SK-N-SH (cell line): ENCODE measurements around the gene ZNF106. TPM values are rescaled to one million over a fixed set of nuclear protein-coding genes. Genes with fewer than 3 reads are reported as not detected.

Experiments used
- CTCF ChIA-PET: fragments of 300-600, 350-600 bp; formaldehyde crosslinking; extraction: SDS; loops from one replicate; lab custom pipeline; 2021; lab: Yijun Ruan, JAX
- POLR2A ChIA-PET: fragments of 350-600 bp; sonication (Branson Sonifier 250); formaldehyde crosslinking; extraction: SDS; loops from one replicate; lab custom pipeline; 2020; ENCODE audit warnings: antibody characterized with exemption, inconsistent platforms; lab: Yijun Ruan, JAX
- DNase-seq: peaks from one replicate; pipeline ENCODE4 v3.0.0; 2012
- H2AFZ ChIP-seq: fragments of 200-600 bp; sonication (generic); 2 replicates; pipeline ENCODE4 v1.8.1; 2016; ENCODE audit warnings: antibody characterized with exemption, mild to moderate bottlenecking, low read depth
- H3F3A ChIP-seq: fragments of 200-600 bp; sonication (generic); replicated peaks from 2 replicates; pipeline ENCODE3; 2016; ENCODE audit warnings: antibody characterized with exemption, mild to moderate bottlenecking; ENCODE audit not compliant: insufficient read depth
- H3K27ac ChIP-seq, 2 experiments: fragments of 200-500 bp in 1 of 2; fragments of 200-600 bp in 1 of 2; sonication (Bioruptor generic) in 1 of 2; sonication (generic), shearing (Covaris generic) in 1 of 2; 2 replicates each; pipeline versions ENCODE4 v1.5.1 to v1.6.1; 2014 to 2016; ENCODE audit warnings: low read depth in 2 of 2, inconsistent platforms in 1 of 2, low read length in 1 of 2, mild to moderate bottlenecking in 1 of 2, mixed read lengths in 1 of 2
- H3K27me3 ChIP-seq: fragments of 200-600 bp; sonication (generic), shearing (Covaris generic); 2 replicates; pipeline ENCODE4 v1.6.1; 2016; ENCODE audit warnings: mixed run types; ENCODE audit not compliant: insufficient read depth
- H3K36me3 ChIP-seq, 2 experiments: fragments of 200-500 bp in 1 of 2; fragments of 200-600 bp in 1 of 2; sonication (Bioruptor generic) in 1 of 2; sonication (generic) in 1 of 2; replicated peaks in 1 of 2; 2 replicates each; pipeline versions ENCODE3 to v1.5.1; 2014 to 2016; ENCODE audit warnings: low read length in 1 of 2, mild to moderate bottlenecking in 1 of 2; ENCODE audit not compliant: insufficient read depth in 2 of 2, control insufficient read depth in 1 of 2
- H3K4me1 ChIP-seq, 2 experiments: fragments of 200-500 bp in 1 of 2; fragments of 200-600 bp in 1 of 2; sonication (Bioruptor generic) in 1 of 2; sonication (generic), shearing (Covaris generic) in 1 of 2; 2 replicates each; pipeline versions ENCODE4 v1.5.1 to v1.6.1; 2014 to 2016; ENCODE audit warnings: low read depth in 1 of 2, low read length in 1 of 2, mixed run types in 1 of 2; ENCODE audit not compliant: insufficient read depth in 2 of 2, control insufficient read depth in 1 of 2
- H3K4me2 ChIP-seq: fragments of 200-600 bp; sonication (generic), shearing (Covaris generic); 2 replicates; pipeline ENCODE4 v1.6.1; 2017; ENCODE audit warnings: mixed run types
- H3K4me3 ChIP-seq, 2 experiments: fragments of 200-500 bp in 1 of 2; fragments of 200-600 bp in 1 of 2; sonication (Bioruptor generic) in 1 of 2; sonication (generic), shearing (Covaris generic) in 1 of 2; 2 replicates each; pipeline versions ENCODE4 v1.5.1 to v1.8.1; 2014 to 2016; ENCODE audit warnings: low read depth in 2 of 2, inconsistent platforms in 1 of 2, low read length in 1 of 2, mild to moderate bottlenecking in 1 of 2, mixed read lengths in 1 of 2, moderate library complexity in 1 of 2
- H3K79me2 ChIP-seq: fragments of 200-600 bp; sonication (generic); 2 replicates; pipeline ENCODE4 v1.8.1; 2017; ENCODE audit warnings: mild to moderate bottlenecking; ENCODE audit not compliant: insufficient read depth
- H3K9ac ChIP-seq: fragments of 200-600 bp; sonication (generic); 2 replicates; pipeline ENCODE4 v1.6.1; 2017; ENCODE audit warnings: mixed run types
- H3K9me2 ChIP-seq: fragments of 200-600 bp; sonication (generic); 2 replicates; pipeline ENCODE4 v1.6.1; 2017; ENCODE audit warnings: mixed run types
- H3K9me3 ChIP-seq: fragments of 200-600 bp; sonication (generic); 2 replicates; pipeline ENCODE4 v1.6.1; 2017; ENCODE audit warnings: mixed run types, mild to moderate bottlenecking, moderate library complexity
- H4K20me1 ChIP-seq: fragments of 200-600 bp; sonication (generic); 2 replicates; pipeline ENCODE4 v1.6.1; 2017; ENCODE audit warnings: mild to moderate bottlenecking, mixed run types; ENCODE audit not compliant: insufficient read depth
- ELF1 ChIP-seq: IDR thresholded peaks from 2 replicates; pipeline ENCODE4 v1.4.0; 2012
- EZH2phosphoT487 ChIP-seq: fragments of 200-600 bp; sonication (generic); IDR thresholded peaks from 2 replicates; pipeline ENCODE4 v1.6.1; 2017; ENCODE audit warnings: low read depth, mixed run types, mild to moderate bottlenecking, antibody characterized with exemption, moderate library complexity, borderline replicate concordance
- FOXJ3 ChIP-seq: sonication (generic); formaldehyde crosslinking; IDR thresholded peaks from 2 replicates; pipeline ENCODE4 v1.5.1; 2020; ENCODE audit warnings: mild to moderate bottlenecking, missing genetic modification reagents
- FOXM1 ChIP-seq: IDR thresholded peaks from 2 replicates; pipeline ENCODE4 v1.4.0; 2012; ENCODE audit warnings: low read depth, mild to moderate bottlenecking
- GABPA ChIP-seq: IDR thresholded peaks from 2 replicates; pipeline ENCODE4 v1.4.0; 2012; ENCODE audit warnings: low read depth, mild to moderate bottlenecking
- GATA2 ChIP-seq: sonication (generic); formaldehyde crosslinking; IDR thresholded peaks from 2 replicates; pipeline ENCODE4 v1.5.0; 2020; ENCODE audit warnings: mild to moderate bottlenecking, missing genetic modification reagents
- JUND ChIP-seq: IDR thresholded peaks from 2 replicates; pipeline ENCODE4 v1.4.0; 2012
- MEF2A ChIP-seq: IDR thresholded peaks from 2 replicates; pipeline ENCODE4 v1.4.0; 2012; ENCODE audit warnings: low read depth, borderline replicate concordance
- MXI1 ChIP-seq: IDR thresholded peaks from 2 replicates; pipeline ENCODE4 v1.6.1; 2012; ENCODE audit warnings: mild to moderate bottlenecking, low read depth, low read length, improper control_type of control experiment
- NFIC ChIP-seq: IDR thresholded peaks from 2 replicates; pipeline ENCODE4 v1.4.0; 2012; ENCODE audit warnings: borderline replicate concordance
- RAD21 ChIP-seq: IDR thresholded peaks from 2 replicates; pipeline ENCODE4 v1.6.1; 2012; ENCODE audit warnings: mild to moderate bottlenecking, low read length
- RCOR1 ChIP-seq: fragments of 150-350 bp; IDR thresholded peaks from 2 replicates; pipeline ENCODE4 v1.6.1; 2017; ENCODE audit warnings: antibody characterized with exemption, low read length
- RFX5 ChIP-seq: IDR thresholded peaks from 2 replicates; pipeline ENCODE4 v1.6.1; 2012; ENCODE audit warnings: mild to moderate bottlenecking, improper control_type of control experiment, low read length
- RXRA ChIP-seq: IDR thresholded peaks from 2 replicates; pipeline ENCODE4 v1.4.0; 2012; ENCODE audit warnings: low read depth, mild to moderate bottlenecking, borderline replicate concordance
- SMC3 ChIP-seq: IDR thresholded peaks from 2 replicates; pipeline ENCODE4 v1.6.1; 2012; ENCODE audit warnings: low read depth, low read length, improper control_type of control experiment
- TAF1 ChIP-seq: IDR thresholded peaks from 2 replicates; pipeline ENCODE4 v1.6.1; 2012; ENCODE audit warnings: low read depth, mild to moderate bottlenecking, low read length, moderate library complexity, borderline replicate concordance
- TCF12 ChIP-seq: IDR thresholded peaks from 2 replicates; pipeline ENCODE4 v1.4.0; 2012
- YY1 ChIP-seq: IDR thresholded peaks from 2 replicates; pipeline ENCODE4 v1.4.0; 2012; ENCODE audit warnings: low read depth, mild to moderate bottlenecking
- WGBS: methylation state at CpG from one replicate; pipeline ENCODE4 v1.1.6; 2017; ENCODE audit warnings: low lambda C conversion rate; 5-methylcytosine and 5-hydroxymethylcytosine counted together
- polyA plus RNA-seq, 3 experiments: library from polyadenylated mRNA; depleted of rRNA; stranded (reverse); fragments of >200 nt; gene quantifications; 2 replicates each; pipeline ENCODE4 v1.2.3, GENCODE V29; 2012
- TF ChIP-seq, protein P1 (sequence below): fragments of 200-600 bp; sonication (generic); IDR thresholded peaks from 2 replicates; pipeline ENCODE4 v1.6.1; 2017; ENCODE audit warnings: antibody characterized with exemption, mild to moderate bottlenecking, moderate library complexity
- TF ChIP-seq, protein P2 (sequence below): fragments of 150-350 bp; IDR thresholded peaks from 2 replicates; pipeline ENCODE4 v1.6.1; 2016; ENCODE audit warnings: mild to moderate bottlenecking, low read depth, low read length
- TF ChIP-seq, protein P3 (sequence below): fragments of 150-350 bp; IDR thresholded peaks from 2 replicates; pipeline ENCODE4 v1.6.1; 2017; ENCODE audit warnings: antibody characterized with exemption, low read length, low read depth, borderline replicate concordance
- TF ChIP-seq, protein P4 (sequence below): IDR thresholded peaks from 2 replicates; pipeline ENCODE4 v1.4.0; 2012; ENCODE audit warnings: low read depth, borderline replicate concordance

ZNF106 gene
- polyA plus RNA-seq, 1 of the 3 experiments (the other 2 are of a cell fraction) = 8.9 TPM

DNA sequence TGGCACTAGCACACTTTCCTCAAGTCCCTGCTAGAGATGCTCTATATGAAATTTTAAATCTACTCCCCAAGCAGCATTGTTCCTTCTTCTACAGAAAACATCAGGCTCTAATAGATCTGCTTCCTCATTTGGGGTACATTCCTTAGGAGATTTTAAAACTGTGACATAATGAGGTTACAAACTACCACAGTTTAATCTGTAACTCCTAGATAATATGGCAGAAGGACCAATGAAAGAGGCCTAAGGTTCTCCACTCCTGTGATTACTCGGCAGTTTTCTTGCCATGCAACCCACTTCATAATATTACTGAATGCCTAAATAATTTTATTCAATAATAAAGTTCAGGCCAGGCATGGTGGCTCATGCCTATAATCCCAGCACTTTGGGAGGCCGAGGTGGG is 16.1 kb downstream of the ZNF106 start:
- POLR2A ChIA-PET = interaction anchor here (0.6 kb wide), 1 partner anchor 267 kb away, joined by 4 read pairs; the partner anchor contains the start of gene VPS39
- Histone ChIP-seq H3K27ac (peak overlapping the region in 1 of 2 experiments; percentile 13; a peak in 1 of 4 replicates), H3K9ac (no peak overlapping the region), H3F3A (peaks cover 21% of the 10 kb centered on the region), H3K4me2 (no peak overlapping the region), H4K20me1 (no peaks in the 10 kb centered on the region), H3K27me3 (no peaks in the 10 kb centered on the region), H3K4me3 (no peak overlapping the region), H2AFZ (no peak overlapping the region), H3K36me3 (peaks cover 0 to 12% of the 10 kb centered on the region in 2 experiments), H3K9me2 (no peaks in the 10 kb centered on the region), H3K79me2 (peaks cover 50% of the 10 kb centered on the region), H3K4me1 (peaks cover 0 to 5% of the 10 kb centered on the region in 2 experiments; a peak in 1 of 4 replicates), H3K9me3 (no peaks in the 10 kb centered on the region)
- WGBS = 92% methylated on average over 2 of the region's 2 CpGs
- CTCF ChIA-PET = interaction anchor here (1.1 to 1.7 kb wide), 2 partner anchors 10 to 13 kb away, joined by 4 to 6 read pairs; no protein-coding TSS in a partner anchor
- DNase-seq = no peak
- TF ChIP-seq, protein P1, sequence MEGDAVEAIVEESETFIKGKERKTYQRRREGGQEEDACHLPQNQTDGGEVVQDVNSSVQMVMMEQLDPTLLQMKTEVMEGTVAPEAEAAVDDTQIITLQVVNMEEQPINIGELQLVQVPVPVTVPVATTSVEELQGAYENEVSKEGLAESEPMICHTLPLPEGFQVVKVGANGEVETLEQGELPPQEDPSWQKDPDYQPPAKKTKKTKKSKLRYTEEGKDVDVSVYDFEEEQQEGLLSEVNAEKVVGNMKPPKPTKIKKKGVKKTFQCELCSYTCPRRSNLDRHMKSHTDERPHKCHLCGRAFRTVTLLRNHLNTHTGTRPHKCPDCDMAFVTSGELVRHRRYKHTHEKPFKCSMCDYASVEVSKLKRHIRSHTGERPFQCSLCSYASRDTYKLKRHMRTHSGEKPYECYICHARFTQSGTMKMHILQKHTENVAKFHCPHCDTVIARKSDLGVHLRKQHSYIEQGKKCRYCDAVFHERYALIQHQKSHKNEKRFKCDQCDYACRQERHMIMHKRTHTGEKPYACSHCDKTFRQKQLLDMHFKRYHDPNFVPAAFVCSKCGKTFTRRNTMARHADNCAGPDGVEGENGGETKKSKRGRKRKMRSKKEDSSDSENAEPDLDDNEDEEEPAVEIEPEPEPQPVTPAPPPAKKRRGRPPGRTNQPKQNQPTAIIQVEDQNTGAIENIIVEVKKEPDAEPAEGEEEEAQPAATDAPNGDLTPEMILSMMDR = no peak
- no peak for TF ChIP-seq FOXM1
- TF ChIP-seq, protein P2, sequence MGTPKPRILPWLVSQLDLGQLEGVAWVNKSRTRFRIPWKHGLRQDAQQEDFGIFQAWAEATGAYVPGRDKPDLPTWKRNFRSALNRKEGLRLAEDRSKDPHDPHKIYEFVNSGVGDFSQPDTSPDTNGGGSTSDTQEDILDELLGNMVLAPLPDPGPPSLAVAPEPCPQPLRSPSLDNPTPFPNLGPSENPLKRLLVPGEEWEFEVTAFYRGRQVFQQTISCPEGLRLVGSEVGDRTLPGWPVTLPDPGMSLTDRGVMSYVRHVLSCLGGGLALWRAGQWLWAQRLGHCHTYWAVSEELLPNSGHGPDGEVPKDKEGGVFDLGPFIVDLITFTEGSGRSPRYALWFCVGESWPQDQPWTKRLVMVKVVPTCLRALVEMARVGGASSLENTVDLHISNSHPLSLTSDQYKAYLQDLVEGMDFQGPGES = no peak
- TF ChIP-seq YY1 = no peak
- no peak for TF ChIP-seq TAF1
- no peak for TF ChIP-seq NFIC
- no peak for TF ChIP-seq MEF2A
- TF ChIP-seq TCF12 = no peak
- TF ChIP-seq ELF1 = no peak
- TF ChIP-seq EZH2phosphoT487 = no peak

DNA sequence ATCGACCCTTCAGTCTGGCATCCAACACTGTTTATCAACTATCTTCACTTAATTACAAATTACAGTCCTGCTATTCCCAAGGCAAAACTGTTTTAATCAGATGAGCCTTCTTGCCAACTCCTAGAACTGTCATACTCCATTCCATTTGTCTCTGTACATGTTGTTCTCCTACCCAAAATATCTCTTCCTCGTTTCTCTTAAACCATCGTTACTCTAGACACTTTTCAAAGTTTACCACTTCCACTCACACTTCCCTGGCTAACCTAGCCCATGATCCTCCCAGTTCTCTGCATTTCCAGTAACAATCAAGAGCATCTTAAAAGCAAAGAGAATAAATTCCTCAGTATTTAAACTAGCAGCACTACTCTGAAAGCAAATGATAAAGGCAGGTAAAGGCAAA is 19.9 kb downstream of the ZNF106 start:
- Histone ChIP-seq H3K4me1 (peaks cover 0 to 5% of the 10 kb centered on the region in 2 experiments; a peak in 1 of 4 replicates), H4K20me1 (no peaks in the 10 kb centered on the region), H3F3A (peaks cover 11% of the 10 kb centered on the region), H3K9me3 (no peaks in the 10 kb centered on the region), H3K4me3 (no peak overlapping the region), H3K27me3 (no peaks in the 10 kb centered on the region), H3K9me2 (no peaks in the 10 kb centered on the region), H3K27ac (no peak overlapping the region), H3K9ac (no peak overlapping the region), H3K36me3 (peaks cover 0 to 16% of the 10 kb centered on the region in 2 experiments), H2AFZ (no peak overlapping the region), H3K79me2 (peaks cover 38% of the 10 kb centered on the region), H3K4me2 (no peak overlapping the region)
- ChIA-PET POLR2A (no interaction called here), CTCF (interaction anchor here (1.0 to 2.2 kb wide), 13 partner anchors 9 to 482 kb away, joined by 3 to 11 read pairs (median 4); no protein-coding TSS in a partner anchor)
- no peak for TF ChIP-seq GATA2
- no peak for TF ChIP-seq GABPA
- TF ChIP-seq RCOR1 = no peak
- TF ChIP-seq MXI1 = no peak
- TF ChIP-seq SMC3 = no peak
- TF ChIP-seq RXRA = no peak
- TF ChIP-seq RFX5 = no peak
- no peak for TF ChIP-seq NFIC
- no peak for TF ChIP-seq JUND
- TF ChIP-seq, protein P3, sequence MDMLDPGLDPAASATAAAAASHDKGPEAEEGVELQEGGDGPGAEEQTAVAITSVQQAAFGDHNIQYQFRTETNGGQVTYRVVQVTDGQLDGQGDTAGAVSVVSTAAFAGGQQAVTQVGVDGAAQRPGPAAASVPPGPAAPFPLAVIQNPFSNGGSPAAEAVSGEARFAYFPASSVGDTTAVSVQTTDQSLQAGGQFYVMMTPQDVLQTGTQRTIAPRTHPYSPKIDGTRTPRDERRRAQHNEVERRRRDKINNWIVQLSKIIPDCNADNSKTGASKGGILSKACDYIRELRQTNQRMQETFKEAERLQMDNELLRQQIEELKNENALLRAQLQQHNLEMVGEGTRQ = no peak
- TF ChIP-seq TAF1 = no peak
- TF ChIP-seq TCF12 = no peak
- TF ChIP-seq MEF2A = no peak
- TF ChIP-seq ELF1 = no peak
- no peak for TF ChIP-seq RAD21
- no peak for TF ChIP-seq EZH2phosphoT487
- TF ChIP-seq, protein P4, sequence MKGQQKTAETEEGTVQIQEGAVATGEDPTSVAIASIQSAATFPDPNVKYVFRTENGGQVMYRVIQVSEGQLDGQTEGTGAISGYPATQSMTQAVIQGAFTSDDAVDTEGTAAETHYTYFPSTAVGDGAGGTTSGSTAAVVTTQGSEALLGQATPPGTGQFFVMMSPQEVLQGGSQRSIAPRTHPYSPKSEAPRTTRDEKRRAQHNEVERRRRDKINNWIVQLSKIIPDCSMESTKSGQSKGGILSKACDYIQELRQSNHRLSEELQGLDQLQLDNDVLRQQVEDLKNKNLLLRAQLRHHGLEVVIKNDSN = no peak
- no peak for TF ChIP-seq FOXJ3 (CRISPR knock-in tag)
- no peak for TF ChIP-seq YY1
- WGBS = 79% methylated on average over 3 of the region's 3 CpGs
- DNase-seq = no peak
